Measurements from ENCODE around the gene MNX1.

MNX1 gene

GRCh38 chr7:157032644-157033482, 22.4 kb upstream of the MNX1 start:
- DNase-seq, result no peak

- DNase-seq, result no peak
Measured at GRCh38 chr7:157032128-157032527, 21.7 kb upstream of the MNX1 start.

GRCh38 chr7:157028199-157028903, 17.9 kb upstream of the MNX1 start:
- DNase-seq, result no peak

- no peak for DNase-seq
Measured at GRCh38 chr7:157027568-157028198, 17.2 kb upstream of the MNX1 start.

GRCh38 chr7:157024716-157025115, 14.3 kb upstream of the MNX1 start:
- DNase-seq, result no peak

- no peak for DNase-seq
Measured at GRCh38 chr7:157023589-157023905, 13.1 kb upstream of the MNX1 start.

- DNase-seq, result no peak
Measured at GRCh38 chr7:157022681-157023588, 12.5 kb upstream of the MNX1 start.

- no peak for DNase-seq
Measured at GRCh38 chr7:157021871-157022680, 11.6 kb upstream of the MNX1 start.

- DNase-seq, result no peak
Measured at GRCh38 chr7:157021071-157021870, 10.8 kb upstream of the MNX1 start.

GRCh38 chr7:157020514-157021070, 10.1 kb upstream of the MNX1 start:
- no peak for DNase-seq

GRCh38 chr7:157019718-157020451, 9.4 kb upstream of the MNX1 start:
- no peak for DNase-seq

- DNase-seq, result no peak
Measured at GRCh38 chr7:157018997-157019608, 8.6 kb upstream of the MNX1 start.

- DNase-seq, result no peak
Measured at GRCh38 chr7:157018328-157018996, 8.0 kb upstream of the MNX1 start.

GRCh38 chr7:157017603-157018327, 7.3 kb upstream of the MNX1 start:
- DNase-seq, result no peak

- DNase-seq, result no peak
Measured at GRCh38 chr7:157017149-157017548, 6.7 kb upstream of the MNX1 start.

GRCh38 chr7:157016352-157017041, 6.0 kb upstream of the MNX1 start:
- peak; percentile 49 for DNase-seq

- no peak for DNase-seq
Measured at GRCh38 chr7:157016024-157016351, 5.5 kb upstream of the MNX1 start.

Data from stimulated activated CD4-positive, alpha-beta T cell treated with anti-CD3 and anti-CD28 coated beads, Interleukin-1b, Interleukin-23, amount 100 ng/mL, for 48 hours (primary cell).